ENCODE results near the gene METAP1D. TPM values are rescaled to one million over a fixed set of nuclear protein-coding genes. Genes with fewer than 3 reads are reported as not detected.

METAP1D gene
- total and polyA plus RNA-seq, 8 donors: 2.9 to 16.2 (median 4.7) TPM

GRCh38 chr2:171963198-171963597 is 36.6 kb upstream of the METAP1D start:
- no peak for DNase-seq
- Histone ChIP-seq H3K36me3 (peaks cover 10 to 31% (median 30%) of the 10 kb centered on the region in 4 donors), H3K9me3 (no peaks in the 10 kb centered on the region), H3K4me1 (peaks cover 0 to 10% (median 4%) of the 10 kb centered on the region in 4 donors), H3K4me3 (no peak overlapping the region), H3K27ac (no peak overlapping the region), H3K27me3 (no peaks in the 10 kb centered on the region)
- TF ChIP-seq EP300 (IDR thresholded peaks at IDR 0.05) (no peak), CTCF (IDR thresholded peaks at IDR 0.05) (no peak), POLR2A (IDR thresholded peaks at IDR 0.05) (no peak), POLR2AphosphoS5 (IDR thresholded peaks at IDR 0.05) (no peak)
- intact Hi-C loops (cut with DNase I; ENCODE audit: low total_unique reads): no loop called here
- WGBS, 5 donors: 85 to 94% (median 93%) methylated on average over 2 of the region's 2 CpGs

GRCh38 chr2:171964308-171964707 is 35.4 kb upstream of the METAP1D start:
- H3K36me3 ChIP-seq: peaks cover 10 to 42% (median 38%) of the 10 kb centered on the region in 4 donors
- intact Hi-C loops (cut with DNase I; ENCODE audit: low total_unique reads): no loop called here
- H3K4me3 ChIP-seq: no peak overlapping the region
- no peaks in the 10 kb centered on the region for H3K27me3 ChIP-seq
- 60 to 82% (median 76%) methylated on average over 2 of the region's 2 CpGs for WGBS, 5 donors
- no peaks in the 10 kb centered on the region for H3K9me3 ChIP-seq
- no peak for DNase-seq
- TF ChIP-seq CTCF (IDR thresholded peaks at IDR 0.05) (no peak), EP300 (IDR thresholded peaks at IDR 0.05) (no peak), POLR2AphosphoS5 (IDR thresholded peaks at IDR 0.05) (no peak), POLR2A (IDR thresholded peaks at IDR 0.05) (no peak)
- H3K4me1 ChIP-seq: peaks cover 0 to 5% (median 0%) of the 10 kb centered on the region in 4 donors
- no peak overlapping the region for H3K27ac ChIP-seq

- Histone ChIP-seq H3K9me3 (no peaks in the 10 kb centered on the region), H3K27me3 (no peaks in the 10 kb centered on the region), H3K27ac (no peak overlapping the region), H3K36me3 (peaks cover 10 to 48% (median 42%) of the 10 kb centered on the region in 4 donors), H3K4me3 (no peak overlapping the region), H3K4me1 (no peaks in the 10 kb centered on the region)
- DNase-seq: no peak
- 87 to 93% (median 92%) methylated on average over 3 of the region's 3 CpGs for WGBS, 5 donors
- intact Hi-C loops (cut with DNase I; ENCODE audit: low total_unique reads): no loop called here
- TF ChIP-seq EP300 (IDR thresholded peaks at IDR 0.05): no peak
- TF ChIP-seq CTCF (IDR thresholded peaks at IDR 0.05): no peak
- TF ChIP-seq POLR2AphosphoS5 (IDR thresholded peaks at IDR 0.05): no peak
- TF ChIP-seq POLR2A (IDR thresholded peaks at IDR 0.05): no peak
These were observed 34.5 kb upstream of the METAP1D start for GRCh38 chr2:171965238-171965637.

DNA sequence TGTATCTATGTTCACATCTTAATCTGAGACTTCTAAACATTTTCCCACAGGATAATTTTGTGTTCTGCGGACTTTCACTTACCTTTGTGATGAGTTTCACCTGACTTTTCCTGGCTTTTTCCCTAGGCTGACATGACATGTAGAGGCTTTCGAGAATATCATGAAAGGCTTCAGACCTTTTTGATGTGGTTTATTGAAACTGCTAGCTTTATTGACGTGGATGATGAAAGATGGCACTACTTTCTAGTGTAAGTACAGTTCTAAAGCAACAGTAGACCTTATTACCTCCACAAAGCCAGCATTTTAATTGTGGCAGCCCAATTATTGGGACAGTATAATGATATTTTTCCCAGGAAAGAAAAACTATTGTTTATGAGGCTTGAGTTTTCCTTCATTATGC is 34.1 kb upstream of the METAP1D start:
- Histone ChIP-seq H3K36me3 (peaks cover 10 to 53% (median 42%) of the 10 kb centered on the region in 4 donors), H3K4me3 (no peak overlapping the region), H3K27me3 (no peaks in the 10 kb centered on the region), H3K9me3 (no peaks in the 10 kb centered on the region), H3K27ac (no peak overlapping the region), H3K4me1 (no peaks in the 10 kb centered on the region)
- intact Hi-C loops (cut with DNase I; ENCODE audit: low total_unique reads): no loop called here
- no peak for DNase-seq
- 92 to 98% (median 96%) methylated on average over 3 of the region's 3 CpGs for WGBS, 5 donors
- TF ChIP-seq EP300 (IDR thresholded peaks at IDR 0.05): no peak
- no peak for TF ChIP-seq POLR2AphosphoS5 (IDR thresholded peaks at IDR 0.05)
- no peak for TF ChIP-seq POLR2A (IDR thresholded peaks at IDR 0.05)

- Histone ChIP-seq H3K27me3 (no peaks in the 10 kb centered on the region), H3K36me3 (peaks cover 15 to 58% (median 48%) of the 10 kb centered on the region in 4 donors), H3K4me1 (no peaks in the 10 kb centered on the region), H3K27ac (no peak overlapping the region), H3K4me3 (no peak overlapping the region), H3K9me3 (no peaks in the 10 kb centered on the region)
- intact Hi-C loops (cut with DNase I; ENCODE audit: low total_unique reads): no loop called here
- DNase-seq: no peak
- WGBS, 5 donors: 95 to 98% (median 96%) methylated on average over 8 of the region's 8 CpGs
- TF ChIP-seq CTCF (IDR thresholded peaks at IDR 0.05) (no peak), EP300 (IDR thresholded peaks at IDR 0.05) (no peak), POLR2A (IDR thresholded peaks at IDR 0.05) (no peak), POLR2AphosphoS5 (IDR thresholded peaks at IDR 0.05) (no peak)
These were observed 33.5 kb upstream of the METAP1D start for GRCh38 chr2:171966235-171966634.

Data from stomach (tissue), 9 donors.